Breast epithelium (tissue), 4 donors: Measurements from ENCODE around the gene ACOXL. TPM values are rescaled to one million over a fixed set of nuclear protein-coding genes. Genes with fewer than 3 reads are reported as not detected.

Experiments used
- DNase-seq, 2 donors: peaks; one replicate each; pipeline ENCODE4 v3.0.0-alpha.2; 2019; ENCODE audit warnings: low spot score in 2 of 2
- H3K27ac ChIP-seq, 2 donors: fragments of 200-600 bp; sonication (generic) in 1 of 2; one replicate each; pipeline ENCODE4 v1.5.1; 2016 to 2019; ENCODE audit warnings: mild to moderate bottlenecking in 1 of 2
- H3K27me3 ChIP-seq, 2 donors: fragments of 200-600 bp; sonication (generic) in 1 of 2; one replicate each; pipeline versions ENCODE4 v1.5.1 to v1.6.0; 2017 to 2019; ENCODE audit warnings: control low read depth in 1 of 2, mild to moderate bottlenecking in 1 of 2
- H3K36me3 ChIP-seq: fragments of 200-600 bp; one replicate; pipeline ENCODE4 v1.5.1; 2019
- H3K4me1 ChIP-seq, 2 donors: fragments of 200-600 bp; sonication (generic); one replicate each; pipeline ENCODE4 v1.5.1; 2016 to 2019; ENCODE audit warnings: control low read depth in 1 of 2
- H3K4me3 ChIP-seq, 3 donors: fragments of 200-600 bp; sonication (generic); 1 replicate in 2 of 3; 2 replicates in 1 of 3; pipeline ENCODE4 v1.5.1; 2016 to 2019; ENCODE audit warnings: mild to moderate bottlenecking in 3 of 3, moderate library complexity in 2 of 3
- H3K9me3 ChIP-seq, 2 donors: fragments of 200-600 bp; sonication (generic) in 1 of 2; one replicate each; pipeline ENCODE4 v1.5.1; 2016 to 2019; ENCODE audit warnings: control low read depth in 1 of 2
- POLR2A ChIP-seq: fragments of 450-650 bp; IDR thresholded peaks from one replicate; pipeline ENCODE4 v1.6.1; 2016; ENCODE audit warnings: antibody characterized with exemption, mild to moderate bottlenecking, moderate library complexity
- POLR2AphosphoS5 ChIP-seq, 3 donors: sonication (generic); formaldehyde crosslinking; IDR thresholded peaks; one replicate each; pipeline ENCODE4 v1.6.1; 2017; ENCODE audit warnings: antibody characterized with exemption in 3 of 3
- intact Hi-C: fragments of 100-400 bp; cut with DNase I; formaldehyde crosslinking; loops from one replicate; pipeline ENCODE4 v1.15.1; 2023; ENCODE audit warnings: low total_unique reads
- total RNA-seq, 3 donors: library from RNA; depleted of rRNA; stranded (reverse); fragments of >200 nt; gene quantifications; one replicate each; pipeline ENCODE4 v1.1.0, GENCODE V29; 2016
- TF ChIP-seq, protein P1 (sequence below), 3 donors: fragments of 450-650 bp; IDR thresholded peaks; one replicate each; pipeline ENCODE4 v1.5.1; 2016 to 2017; ENCODE audit warnings: antibody characterized with exemption in 3 of 3, mild to moderate bottlenecking in 3 of 3, moderate library complexity in 3 of 3

Gene ACOXL
- total RNA-seq, 3 donors from 2014 or later, result not detected

DNA sequence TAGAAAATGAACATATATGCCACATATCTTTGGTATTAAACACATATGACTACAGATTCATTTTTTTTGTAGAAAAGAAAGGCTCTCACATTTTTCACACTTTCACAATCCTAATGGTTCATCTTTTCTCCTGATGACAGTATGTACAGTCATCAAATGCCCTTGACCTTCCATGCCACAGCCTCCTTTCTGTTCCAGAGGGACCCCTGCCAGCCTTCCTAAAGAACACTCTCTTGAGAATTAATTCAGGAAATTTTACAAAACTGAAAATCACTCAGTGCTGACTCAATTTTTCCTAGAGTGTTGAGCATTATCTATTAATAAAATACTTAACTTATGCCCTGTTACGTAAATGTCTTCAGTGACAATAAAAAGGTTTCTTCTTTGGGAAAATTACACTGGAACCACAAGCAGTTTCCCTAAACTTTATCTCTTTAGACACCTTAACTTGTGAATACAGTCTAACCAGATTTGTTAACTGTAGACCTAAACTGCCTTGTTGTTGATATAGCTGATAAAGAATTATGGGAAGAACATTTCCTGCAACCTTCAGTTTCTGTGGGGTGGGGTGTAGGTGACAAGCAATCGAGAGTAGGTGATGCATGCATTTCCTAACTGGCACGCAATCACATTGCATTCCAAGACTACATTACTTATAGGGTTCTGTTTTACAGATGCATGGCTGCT is 15.3 kb upstream of the ACOXL start:
- no peak overlapping the region for H3K27ac ChIP-seq
- H3K9me3 ChIP-seq, result no peaks in the 10 kb centered on the region
- intact Hi-C loops, result no loop called here
- no peaks in the 10 kb centered on the region for H3K36me3 ChIP-seq
- DNase-seq, result no peak
- peaks cover 0 to 6% of the 10 kb centered on the region in 2 donors for H3K27me3 ChIP-seq
- H3K4me3 ChIP-seq, result no peak overlapping the region
- H3K4me1 ChIP-seq, result no peaks in the 10 kb centered on the region
- TF ChIP-seq POLR2A (no peak), POLR2AphosphoS5 (IDR thresholded peaks at IDR 0.05) (no peak)
- TF ChIP-seq, protein P1, sequence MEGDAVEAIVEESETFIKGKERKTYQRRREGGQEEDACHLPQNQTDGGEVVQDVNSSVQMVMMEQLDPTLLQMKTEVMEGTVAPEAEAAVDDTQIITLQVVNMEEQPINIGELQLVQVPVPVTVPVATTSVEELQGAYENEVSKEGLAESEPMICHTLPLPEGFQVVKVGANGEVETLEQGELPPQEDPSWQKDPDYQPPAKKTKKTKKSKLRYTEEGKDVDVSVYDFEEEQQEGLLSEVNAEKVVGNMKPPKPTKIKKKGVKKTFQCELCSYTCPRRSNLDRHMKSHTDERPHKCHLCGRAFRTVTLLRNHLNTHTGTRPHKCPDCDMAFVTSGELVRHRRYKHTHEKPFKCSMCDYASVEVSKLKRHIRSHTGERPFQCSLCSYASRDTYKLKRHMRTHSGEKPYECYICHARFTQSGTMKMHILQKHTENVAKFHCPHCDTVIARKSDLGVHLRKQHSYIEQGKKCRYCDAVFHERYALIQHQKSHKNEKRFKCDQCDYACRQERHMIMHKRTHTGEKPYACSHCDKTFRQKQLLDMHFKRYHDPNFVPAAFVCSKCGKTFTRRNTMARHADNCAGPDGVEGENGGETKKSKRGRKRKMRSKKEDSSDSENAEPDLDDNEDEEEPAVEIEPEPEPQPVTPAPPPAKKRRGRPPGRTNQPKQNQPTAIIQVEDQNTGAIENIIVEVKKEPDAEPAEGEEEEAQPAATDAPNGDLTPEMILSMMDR (IDR thresholded peaks at IDR 0.05), result no peak

DNA sequence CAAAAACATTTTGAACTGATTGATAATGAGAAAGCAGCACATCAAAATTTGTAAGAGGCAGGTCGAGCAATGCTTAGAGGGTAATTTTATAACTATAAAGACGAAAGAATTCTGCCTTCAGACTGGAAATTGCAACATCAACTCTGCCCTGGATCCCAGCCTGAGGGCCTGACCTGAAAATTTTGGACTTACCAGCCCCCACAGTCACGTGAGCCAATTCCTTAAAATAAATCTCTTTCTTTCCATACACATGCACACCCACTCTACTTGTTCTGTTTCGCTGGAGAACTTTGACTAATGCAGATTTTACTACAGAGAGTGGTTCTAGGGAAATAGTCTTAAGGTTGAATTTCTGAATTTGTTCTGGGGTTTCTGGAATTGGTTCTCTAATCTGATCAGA is 14.6 kb upstream of the ACOXL start:
- intact Hi-C loops, result no loop called here
- no peak for DNase-seq
- no peaks in the 10 kb centered on the region for H3K9me3 ChIP-seq
- no peaks in the 10 kb centered on the region for H3K36me3 ChIP-seq
- no peak overlapping the region for H3K4me3 ChIP-seq
- H3K4me1 ChIP-seq, result no peaks in the 10 kb centered on the region
- H3K27ac ChIP-seq, result no peak overlapping the region
- TF ChIP-seq POLR2AphosphoS5 (IDR thresholded peaks at IDR 0.05) (no peak), POLR2A (no peak)
- TF ChIP-seq, protein P1 (IDR thresholded peaks at IDR 0.05), result no peak
- H3K27me3 ChIP-seq, result no peaks in the 10 kb centered on the region

DNA sequence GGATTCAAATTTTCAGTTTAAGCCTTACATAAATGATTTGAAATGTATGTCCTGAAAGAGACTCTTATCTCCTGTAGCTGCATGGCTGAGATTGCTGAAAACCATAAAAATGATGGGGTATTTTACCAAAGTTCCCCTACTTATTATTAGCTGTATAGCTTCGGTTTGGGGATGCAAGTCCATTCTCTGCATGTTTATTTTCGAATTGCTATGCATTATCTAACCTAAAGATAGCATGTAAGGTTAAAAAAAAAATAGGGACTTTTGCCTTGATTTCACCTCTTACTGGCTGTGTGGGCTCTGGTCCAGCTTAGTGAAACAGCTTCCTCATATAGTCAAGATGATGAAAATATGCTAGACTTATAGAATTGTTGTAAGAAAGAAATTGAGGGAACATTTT is 14.0 kb upstream of the ACOXL start:
- Histone ChIP-seq H3K36me3 (no peaks in the 10 kb centered on the region), H3K9me3 (no peaks in the 10 kb centered on the region), H3K27ac (no peak overlapping the region), H3K4me1 (no peaks in the 10 kb centered on the region), H3K27me3 (no peaks in the 10 kb centered on the region), H3K4me3 (no peak overlapping the region)
- no peak for DNase-seq
- TF ChIP-seq POLR2AphosphoS5 (IDR thresholded peaks at IDR 0.05) (no peak), POLR2A (no peak)
- TF ChIP-seq, protein P1 (IDR thresholded peaks at IDR 0.05), result no peak
- intact Hi-C loops, result no loop called here

DNA sequence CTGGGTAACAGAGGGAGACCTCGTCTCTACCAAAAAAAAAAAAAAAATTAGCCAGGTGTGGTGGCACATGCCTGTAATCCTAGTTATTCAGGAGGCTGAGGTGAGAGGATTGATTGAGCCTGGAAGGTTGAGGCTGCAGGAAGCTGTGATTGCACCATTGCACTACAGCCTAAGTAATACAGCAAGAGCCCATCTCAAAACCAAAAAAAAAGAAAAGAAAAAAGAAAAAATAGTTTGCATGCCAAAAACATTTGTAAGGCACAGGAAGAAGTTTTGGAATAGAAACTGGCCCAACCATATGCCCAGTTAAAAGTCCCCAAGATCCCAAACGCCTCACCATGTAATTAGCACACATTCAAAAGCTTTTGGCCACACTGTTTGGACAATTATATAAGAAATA is 13.4 kb upstream of the ACOXL start:
- Histone ChIP-seq H3K4me1 (no peaks in the 10 kb centered on the region), H3K27me3 (no peaks in the 10 kb centered on the region), H3K27ac (no peak overlapping the region), H3K9me3 (no peaks in the 10 kb centered on the region), H3K36me3 (no peaks in the 10 kb centered on the region), H3K4me3 (no peak overlapping the region)
- intact Hi-C loops, result no loop called here
- no peak for DNase-seq
- TF ChIP-seq POLR2AphosphoS5 (IDR thresholded peaks at IDR 0.05), result no peak
- no peak for TF ChIP-seq POLR2A
- TF ChIP-seq, protein P1 (IDR thresholded peaks at IDR 0.05), result no peak

DNA sequence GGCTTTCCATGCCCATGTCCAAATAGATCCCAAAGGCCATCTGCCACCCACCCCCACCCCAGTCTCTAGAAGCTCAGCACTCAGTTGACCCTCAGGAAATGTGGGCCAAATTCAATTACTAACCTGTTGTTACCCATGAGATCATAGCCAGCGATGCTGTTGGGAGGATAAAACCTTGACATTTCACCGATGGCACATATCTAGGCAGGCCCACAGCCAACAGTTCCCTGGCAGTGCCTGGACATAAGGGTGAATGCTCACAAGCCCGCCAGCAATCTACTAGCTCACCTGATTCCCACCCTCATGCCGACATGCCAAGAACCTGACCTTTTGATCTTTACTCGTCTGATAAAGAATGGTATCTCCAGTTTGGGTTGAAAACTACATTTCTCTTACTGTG is 11.8 kb upstream of the ACOXL start:
- H3K27me3 ChIP-seq, result no peaks in the 10 kb centered on the region
- intact Hi-C loops, result no loop called here
- H3K27ac ChIP-seq, result no peak overlapping the region
- TF ChIP-seq POLR2A (no peak), POLR2AphosphoS5 (IDR thresholded peaks at IDR 0.05) (no peak)
- TF ChIP-seq, protein P1 (IDR thresholded peaks at IDR 0.05), result no peak
- no peak for DNase-seq
- no peaks in the 10 kb centered on the region for H3K36me3 ChIP-seq
- no peaks in the 10 kb centered on the region for H3K4me1 ChIP-seq
- H3K4me3 ChIP-seq, result no peak overlapping the region
- H3K9me3 ChIP-seq, result no peaks in the 10 kb centered on the region
